Measurements from ENCODE around the gene KCTD13. TPM values are rescaled to one million over a fixed set of nuclear protein-coding genes. Genes with fewer than 3 reads are reported as not detected.

The KCTD13 gene
- total RNA-seq, 1 experiment from 2014 or later: 18.5 TPM

GRCh38 chr16:29875206-29875605 is 50.8 kb downstream of the KCTD13 start (continued):
- TF ChIP-seq GABPB1 (CRISPR knock-in tag; IDR thresholded peaks at IDR 0.05): no peak
- TF ChIP-seq HMGXB4 (CRISPR knock-in tag; IDR thresholded peaks at IDR 0.05): no peak
- no peak for TF ChIP-seq CTCF (IDR thresholded peaks at IDR 0.05)

GRCh38 chr16:29873319-29873718 is 52.7 kb downstream of the KCTD13 start:
- Mint-ChIP-seq H3K4me3 (no peak overlapping the region), H3K4me1 (peaks cover 10% of the 10 kb centered on the region), H3K27ac (no peak overlapping the region), H3K27me3 (ENCODE audit: low read depth) (peaks cover 3% of the 10 kb centered on the region; the same call in 1 of the 2 replicates), H3K36me3 (peaks cover 4% of the 10 kb centered on the region; the same call in 1 of the 2 replicates), H3K9me3 (no peaks in the 10 kb centered on the region)
- ChIA-PET POLR2A (no interaction called here), CTCF (interaction anchor here (1.8 to 2.1 kb wide), 3 partner anchors 25 to 159 kb away, joined by 6 to 11 read pairs (median 9); partner anchors contain the start of gene PAGR1)
- DNase-seq (ENCODE audit: low spot score) (no peak), ATAC-seq (no peak)
- TF ChIP-seq CREB1 (CRISPR knock-in tag; IDR thresholded peaks at IDR 0.05): no peak
- TF ChIP-seq ZNF423 (CRISPR knock-in tag; IDR thresholded peaks at IDR 0.05): no peak
- no peak for TF ChIP-seq E2F4 (CRISPR knock-in tag; IDR thresholded peaks at IDR 0.05; ENCODE audit: borderline replicate concordance, low read depth)
- no peak for TF ChIP-seq USF1 (CRISPR knock-in tag; IDR thresholded peaks at IDR 0.05)
- TF ChIP-seq ZNF532 (CRISPR knock-in tag; IDR thresholded peaks at IDR 0.05; ENCODE audit: borderline replicate concordance): no peak
- no peak for TF ChIP-seq ZNF425 (CRISPR knock-in tag; conservative IDR thresholded peaks at IDR 0.05)
- no peak for TF ChIP-seq FOXJ3 (CRISPR knock-in tag; IDR thresholded peaks at IDR 0.05; ENCODE audit: borderline replicate concordance)
- TF ChIP-seq MAX (CRISPR knock-in tag; IDR thresholded peaks at IDR 0.05): no peak
- TF ChIP-seq SP1 (CRISPR knock-in tag; conservative IDR thresholded peaks at IDR 0.05): no peak
- no peak for TF ChIP-seq CREM (CRISPR knock-in tag; IDR thresholded peaks at IDR 0.05)
- TF ChIP-seq ZNF232 (CRISPR knock-in tag; IDR thresholded peaks at IDR 0.05): no peak
- no peak for TF ChIP-seq ERG (CRISPR knock-in tag; IDR thresholded peaks at IDR 0.05)
- TF ChIP-seq ZNF416 (CRISPR knock-in tag; IDR thresholded peaks at IDR 0.05): no peak
- TF ChIP-seq ZNF219 (CRISPR knock-in tag; IDR thresholded peaks at IDR 0.05; ENCODE audit: borderline replicate concordance): no peak
- TF ChIP-seq HMGA2 (CRISPR knock-in tag; IDR thresholded peaks at IDR 0.05): no peak
- TF ChIP-seq PRDM15 (CRISPR knock-in tag; IDR thresholded peaks at IDR 0.05): no peak

Measured in WTC11 (cell line).